Thyroid gland (tissue), 4 donors: ENCODE measurements around the gene AK3.

Experiments used
- POLR2A ChIP-seq, 2 donors: fragments of 450-650 bp; IDR thresholded peaks; one replicate each; pipeline ENCODE4 v1.6.1; 2017; ENCODE audit warnings: antibody characterized with exemption in 2 of 2, mild to moderate bottlenecking in 2 of 2, moderate library complexity in 1 of 2
- TF ChIP-seq, protein P1 (sequence below), 6 experiments: fragments of 200-600 bp in 3 of 6; fragments of 450-650 bp in 3 of 6; sonication (generic) in 3 of 6; IDR thresholded peaks; one replicate each; pipeline ENCODE4 v1.5.1; 2016 to 2019; ENCODE audit warnings: antibody characterized with exemption in 6 of 6, mild to moderate bottlenecking in 2 of 6, inconsistent platforms in 1 of 6, moderate library complexity in 1 of 6

DNA sequence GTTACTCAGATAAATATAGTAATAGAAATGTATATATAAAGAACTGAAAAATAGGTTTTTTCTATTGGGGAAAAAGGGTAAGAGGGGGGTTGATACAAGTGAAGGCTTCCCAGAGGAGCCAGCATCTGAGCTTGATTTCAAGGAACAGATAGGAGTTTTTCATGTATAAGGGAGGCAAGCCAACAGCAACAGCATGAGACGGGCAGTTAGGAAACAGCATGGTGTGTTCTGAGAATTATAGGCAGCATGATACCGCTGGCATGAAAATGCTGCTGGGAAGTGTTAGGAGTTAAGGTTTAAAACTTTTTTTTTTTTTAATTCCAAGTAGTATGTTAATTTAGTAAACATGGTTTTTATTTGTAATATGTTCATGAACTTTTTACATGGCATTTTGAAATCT lies 52.0 kb downstream of the AK3 start:
- TF ChIP-seq, protein P1, sequence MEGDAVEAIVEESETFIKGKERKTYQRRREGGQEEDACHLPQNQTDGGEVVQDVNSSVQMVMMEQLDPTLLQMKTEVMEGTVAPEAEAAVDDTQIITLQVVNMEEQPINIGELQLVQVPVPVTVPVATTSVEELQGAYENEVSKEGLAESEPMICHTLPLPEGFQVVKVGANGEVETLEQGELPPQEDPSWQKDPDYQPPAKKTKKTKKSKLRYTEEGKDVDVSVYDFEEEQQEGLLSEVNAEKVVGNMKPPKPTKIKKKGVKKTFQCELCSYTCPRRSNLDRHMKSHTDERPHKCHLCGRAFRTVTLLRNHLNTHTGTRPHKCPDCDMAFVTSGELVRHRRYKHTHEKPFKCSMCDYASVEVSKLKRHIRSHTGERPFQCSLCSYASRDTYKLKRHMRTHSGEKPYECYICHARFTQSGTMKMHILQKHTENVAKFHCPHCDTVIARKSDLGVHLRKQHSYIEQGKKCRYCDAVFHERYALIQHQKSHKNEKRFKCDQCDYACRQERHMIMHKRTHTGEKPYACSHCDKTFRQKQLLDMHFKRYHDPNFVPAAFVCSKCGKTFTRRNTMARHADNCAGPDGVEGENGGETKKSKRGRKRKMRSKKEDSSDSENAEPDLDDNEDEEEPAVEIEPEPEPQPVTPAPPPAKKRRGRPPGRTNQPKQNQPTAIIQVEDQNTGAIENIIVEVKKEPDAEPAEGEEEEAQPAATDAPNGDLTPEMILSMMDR (IDR thresholded peaks at IDR 0.05), result no peak
- no peak for TF ChIP-seq POLR2A (IDR thresholded peaks at IDR 0.05)
